HEK293 (cell line): ENCODE data around the gene CH25H.
"Not testable (repeated sequence)": the region's sequence is repeated elsewhere in the genome, so short reads cannot be mapped to it uniquely, and the experiment has no call there.

Experiments used
- CTCF ChIA-PET: fragments of 350-600 bp; formaldehyde crosslinking; extraction: SDS; loops from one replicate; lab custom pipeline; 2021; ENCODE audit warnings: antibody characterized with exemption; lab: Yijun Ruan, JAX
- POLR2A ChIA-PET: fragments of 300-600 bp; formaldehyde crosslinking; extraction: SDS; loops from one replicate; lab custom pipeline; 2020; ENCODE audit warnings: antibody characterized with exemption, inconsistent platforms; lab: Yijun Ruan, JAX
- H3K27ac ChIP-seq: fragments of 200-500 bp; sonication (Bioruptor generic); 2 replicates; pipeline ENCODE4 v1.5.1; 2014; ENCODE audit warnings: low read depth, low read length, control low read depth, inconsistent platforms; ENCODE audit errors: extremely low read depth
- H3K36me3 ChIP-seq, 2 experiments: fragments of 200-500 bp in 1 of 2; sonication (Bioruptor generic) in 1 of 2; 1 replicate in 1 of 2; 2 replicates in 1 of 2; pipeline ENCODE4 v1.5.1; 2014 to 2017; ENCODE audit warnings: inconsistent platforms in 2 of 2, low read length in 2 of 2; ENCODE audit not compliant: control insufficient read depth in 2 of 2, insufficient read depth in 1 of 2
- H3K4me1 ChIP-seq: fragments of 200-500 bp; sonication (Bioruptor generic); 2 replicates; pipeline ENCODE4 v1.5.1; 2014; ENCODE audit warnings: mild to moderate bottlenecking, low read length, inconsistent platforms; ENCODE audit not compliant: control insufficient read depth, insufficient read depth
- H3K4me3 ChIP-seq: 2 replicates; pipeline ENCODE4 v1.5.1; 2011; ENCODE audit warnings: low read depth, mild to moderate bottlenecking, control low read depth, low read length, moderate library complexity
- H3K9me3 ChIP-seq: fragments of 200-500 bp; sonication (Bioruptor generic); 2 replicates; pipeline ENCODE4 v1.5.1; 2014; ENCODE audit warnings: low read depth, low read length, inconsistent platforms; ENCODE audit not compliant: control insufficient read depth, insufficient read depth
- EGR2 ChIP-seq: fragments of 450-650 bp; formaldehyde crosslinking; IDR thresholded peaks from 2 replicates; pipeline ENCODE4 v1.5.1; 2016; ENCODE audit warnings: low read depth, missing biosample characterization, missing genetic modification characterization
- GFI1B ChIP-seq: fragments of 450-650 bp; formaldehyde crosslinking; IDR thresholded peaks from 2 replicates; pipeline ENCODE4 v1.5.1; 2016; ENCODE audit warnings: missing biosample characterization, missing genetic modification characterization
- GLI2 ChIP-seq: fragments of 450-650 bp; formaldehyde crosslinking; IDR thresholded peaks from 2 replicates; pipeline ENCODE4; 2017; ENCODE audit warnings: missing biosample characterization, missing genetic modification characterization, low read depth, borderline replicate concordance
- KLF16 ChIP-seq: fragments of 450-650 bp; formaldehyde crosslinking; IDR thresholded peaks from 2 replicates; pipeline ENCODE4 v1.5.1; 2017; ENCODE audit warnings: missing biosample characterization, missing genetic modification characterization
- OSR2 ChIP-seq: fragments of 450-650 bp; formaldehyde crosslinking; IDR thresholded peaks from 2 replicates; pipeline ENCODE4 v1.5.1; 2016; ENCODE audit warnings: missing biosample characterization, missing genetic modification characterization
- WT1 ChIP-seq: fragments of 450-650 bp; formaldehyde crosslinking; IDR thresholded peaks from 2 replicates; pipeline ENCODE4 v1.5.1; 2016; ENCODE audit warnings: missing biosample characterization, missing genetic modification characterization
- YY2 ChIP-seq: fragments of 450-650 bp; formaldehyde crosslinking; IDR thresholded peaks from 2 replicates; pipeline ENCODE4 v1.5.1; 2016; ENCODE audit warnings: missing biosample characterization, missing genetic modification characterization
- ZBTB1 ChIP-seq: fragments of 450-650 bp; formaldehyde crosslinking; IDR thresholded peaks from 2 replicates; pipeline ENCODE4 v1.5.1; 2016; ENCODE audit warnings: missing biosample characterization, missing genetic modification characterization
- ZBTB10 ChIP-seq: fragments of 450-650 bp; formaldehyde crosslinking; IDR thresholded peaks from 2 replicates; pipeline ENCODE4 v1.5.1; 2016; ENCODE audit warnings: missing biosample characterization, missing genetic modification characterization
- ZNF114 ChIP-seq: fragments of 450-650 bp; formaldehyde crosslinking; IDR thresholded peaks from 2 replicates; pipeline ENCODE4 v1.5.0; 2017; ENCODE audit warnings: missing biosample characterization, missing genetic modification characterization
- ZNF133 ChIP-seq: fragments of 450-650 bp; formaldehyde crosslinking; IDR thresholded peaks from 2 replicates; pipeline ENCODE4 v1.5.1; 2016; ENCODE audit warnings: missing biosample characterization, missing genetic modification characterization
- ZNF138 ChIP-seq: fragments of 450-650 bp; formaldehyde crosslinking; IDR thresholded peaks from 2 replicates; pipeline ENCODE4 v1.5.1; 2016; ENCODE audit warnings: missing biosample characterization, missing genetic modification characterization, borderline replicate concordance
- ZNF140 ChIP-seq: fragments of 450-650 bp; formaldehyde crosslinking; IDR thresholded peaks from 2 replicates; pipeline ENCODE4 v1.5.1; 2016; ENCODE audit warnings: missing biosample characterization, missing genetic modification characterization
- ZNF157 ChIP-seq: fragments of 450-650 bp; formaldehyde crosslinking; IDR thresholded peaks from 2 replicates; pipeline ENCODE4 v1.5.1; 2016; ENCODE audit warnings: missing biosample characterization, missing genetic modification characterization
- ZNF221 ChIP-seq: fragments of 450-650 bp; formaldehyde crosslinking; IDR thresholded peaks from 2 replicates; pipeline ENCODE4 v1.5.1; 2017; ENCODE audit warnings: missing biosample characterization, missing genetic modification characterization, borderline replicate concordance
- ZNF24 ChIP-seq: fragments of 450-650 bp; formaldehyde crosslinking; IDR thresholded peaks from 2 replicates; pipeline ENCODE4 v1.5.1; 2016; ENCODE audit warnings: missing biosample characterization, missing genetic modification characterization
- ZNF274 ChIP-seq, 2 experiments: fragments of 200-500 bp in 1 of 2; fragments of 450-650 bp in 1 of 2; sonication (Bioruptor generic) in 1 of 2; formaldehyde crosslinking in 1 of 2; IDR thresholded peaks; 2 replicates each; pipeline versions ENCODE4 v1.5.1 to v1.6.1; 2014 to 2016; ENCODE audit warnings: borderline replicate concordance in 1 of 2, inconsistent platforms in 1 of 2, low read length in 1 of 2, missing biosample characterization in 1 of 2, missing genetic modification characterization in 1 of 2
- ZNF324 ChIP-seq: fragments of 450-650 bp; formaldehyde crosslinking; IDR thresholded peaks from 2 replicates; pipeline ENCODE4 v1.5.1; 2016; ENCODE audit warnings: missing biosample characterization, missing genetic modification characterization
- ZNF366 ChIP-seq: fragments of 450-650 bp; formaldehyde crosslinking; conservative IDR thresholded peaks from 2 replicates; pipeline ENCODE4 v1.5.1; 2016; ENCODE audit warnings: missing biosample characterization, missing genetic modification characterization
- ZNF416 ChIP-seq: fragments of 450-650 bp; formaldehyde crosslinking; IDR thresholded peaks from 2 replicates; pipeline ENCODE4 v1.5.1; 2016; ENCODE audit warnings: missing biosample characterization, missing genetic modification characterization
- ZNF423 ChIP-seq: fragments of 450-650 bp; formaldehyde crosslinking; IDR thresholded peaks from 2 replicates; pipeline ENCODE4 v1.5.1; 2016; ENCODE audit warnings: missing biosample characterization, missing genetic modification characterization
- ZNF544 ChIP-seq: fragments of 450-650 bp; formaldehyde crosslinking; IDR thresholded peaks from 2 replicates; pipeline ENCODE4 v1.5.0; 2017; ENCODE audit warnings: missing biosample characterization, missing genetic modification characterization
- ZNF555 ChIP-seq: fragments of 450-650 bp; formaldehyde crosslinking; conservative IDR thresholded peaks from 2 replicates; pipeline ENCODE4 v1.5.1; 2017; ENCODE audit warnings: missing biosample characterization, mild to moderate bottlenecking, missing genetic modification characterization, inconsistent platforms
- ZNF560 ChIP-seq: fragments of 450-650 bp; formaldehyde crosslinking; IDR thresholded peaks from 2 replicates; pipeline ENCODE4 v1.5.1; 2017; ENCODE audit warnings: missing biosample characterization, missing genetic modification characterization, borderline replicate concordance
- ZNF624 ChIP-seq: fragments of 450-650 bp; formaldehyde crosslinking; IDR thresholded peaks from 2 replicates; pipeline ENCODE4 v1.5.1; 2017; ENCODE audit warnings: missing biosample characterization, missing genetic modification characterization
- ZNF629 ChIP-seq: fragments of 450-650 bp; formaldehyde crosslinking; IDR thresholded peaks from 2 replicates; pipeline ENCODE4 v1.5.1; 2017; ENCODE audit warnings: missing biosample characterization, missing genetic modification characterization
- ZNF830 ChIP-seq: fragments of 450-650 bp; IDR thresholded peaks from 2 replicates; pipeline ENCODE4 v1.5.0; 2018; ENCODE audit warnings: missing biosample characterization, missing genetic modification characterization, low read depth, mild to moderate bottlenecking, moderate library complexity
- ZSCAN16 ChIP-seq: fragments of 450-650 bp; formaldehyde crosslinking; IDR thresholded peaks from 2 replicates; pipeline ENCODE4 v1.5.1; 2016; ENCODE audit warnings: missing biosample characterization, missing genetic modification characterization

CH25H gene

GRCh38 chr10:89202033-89202425 is 5.1 kb downstream of the CH25H start (continued):
- no peak for TF ChIP-seq ZNF114 (tag by site-specific recombination)
- TF ChIP-seq ZBTB10: no peak
- no peak for TF ChIP-seq ZNF560 (tag by site-specific recombination)
- no peak for TF ChIP-seq ZNF624
- TF ChIP-seq WT1 (tag by site-specific recombination): no peak
- no peak for TF ChIP-seq ZNF221 (tag by site-specific recombination)
- TF ChIP-seq ZBTB1 (tag by site-specific recombination): no peak
- no peak for TF ChIP-seq ZNF555
- TF ChIP-seq, all 188 proteins: peak for 0

- Histone ChIP-seq H3K4me3 (no peak overlapping the region), H3K9me3 (no peaks in the 10 kb centered on the region)
- CTCF ChIA-PET: interaction anchor here (0.7 to 1.5 kb wide), 5 partner anchors 8 to 267 kb away, joined by 3 to 5 read pairs (median 3); no protein-coding TSS in a partner anchor
- no peak for TF ChIP-seq ZNF157 (tag by site-specific recombination)
- no peak for TF ChIP-seq ZNF629 (tag by site-specific recombination)
- no peak for TF ChIP-seq ZNF423 (tag by site-specific recombination)
- no peak for TF ChIP-seq GLI2 (tag by site-specific recombination)
- TF ChIP-seq ZBTB1 (tag by site-specific recombination): no peak
- TF ChIP-seq GFI1B (tag by site-specific recombination): no peak
- no peak for TF ChIP-seq ZNF416 (tag by site-specific recombination)
- TF ChIP-seq ZSCAN16 (tag by site-specific recombination): no peak
- TF ChIP-seq ZNF140 (tag by site-specific recombination): no peak
- TF ChIP-seq EGR2 (tag by site-specific recombination): no peak
- TF ChIP-seq, all 188 proteins: peak for 0
- POLR2A ChIA-PET: no interaction called here
- H3K4me1 ChIP-seq: no peaks in the 10 kb centered on the region; the same call in 1 of the 2 replicates
- H3K27ac ChIP-seq: no peak overlapping the region
- H3K36me3 ChIP-seq: no peaks in the 10 kb centered on the region
Measured at GRCh38 chr10:89201345-89202032, 5.6 kb downstream of the CH25H start.

GRCh38 chr10:89197473-89197872 is 9.6 kb downstream of the CH25H start:
- no peaks in the 10 kb centered on the region for H3K36me3 ChIP-seq
- no peaks in the 10 kb centered on the region for H3K9me3 ChIP-seq
- ChIA-PET POLR2A (no interaction called here), CTCF (interaction anchor here (0.5 to 1.7 kb wide), 6 partner anchors 9 to 529 kb away, joined by 3 to 6 read pairs (median 3); partner anchors contain the start of gene CH25H)
- H3K4me3 ChIP-seq: no peak overlapping the region
- no peak overlapping the region for H3K27ac ChIP-seq
- H3K4me1 ChIP-seq: no peaks in the 10 kb centered on the region
- TF ChIP-seq YY2 (tag by site-specific recombination) (no peak), ZNF138 (tag by site-specific recombination) (no peak), ZBTB1 (tag by site-specific recombination) (no peak), ZNF324 (tag by site-specific recombination) (no peak), ZNF24 (no peak), ZNF560 (tag by site-specific recombination) (no peak), ZNF133 (tag by site-specific recombination) (no peak), ZNF544 (tag by site-specific recombination) (no peak), GFI1B (tag by site-specific recombination) (no peak), KLF16 (tag by site-specific recombination) (no peak), OSR2 (tag by site-specific recombination) (no peak), ZNF366 (tag by site-specific recombination) (no peak), ZNF274 (IDR thresholded peaks at IDR 0.05; ENCODE audit: low read length) (no peak), ZNF274 (tag by site-specific recombination; IDR thresholded peaks at IDR 0.05; ENCODE audit: borderline replicate concordance) (no peak), ZNF830 (no peak)

DNA sequence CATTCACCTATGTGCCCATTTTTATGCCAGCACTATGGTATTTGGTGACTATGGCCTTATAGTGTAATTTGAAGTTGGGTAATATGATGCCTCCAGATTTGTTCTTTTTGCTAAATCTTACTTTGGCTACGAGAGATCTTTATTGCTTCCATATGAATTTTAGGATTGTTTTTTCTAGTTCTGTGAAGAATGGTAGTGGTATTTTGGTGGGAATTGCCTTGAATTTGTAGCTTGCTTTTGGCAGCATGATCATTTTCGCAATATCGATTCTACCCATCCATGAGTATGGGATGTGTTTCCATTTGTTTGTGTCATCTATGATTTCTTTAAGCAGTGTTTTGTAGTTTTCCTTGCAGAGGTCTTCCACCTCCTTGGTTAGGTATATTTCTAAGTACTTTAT is 15.8 kb downstream of the CH25H start:
- CTCF ChIA-PET: interaction anchor here (0.8 kb wide), 1 partner anchor 27 kb away, joined by 4 read pairs; no protein-coding TSS in a partner anchor
- H3K36me3 ChIP-seq, H3K27ac ChIP-seq, POLR2A ChIA-PET, H3K4me3 ChIP-seq, H3K9me3 ChIP-seq, H3K4me1 ChIP-seq: not testable (repeated sequence)
